HTR-8/SVneo (cell line): ENCODE data around the gene ETV6.

Source experiments
- DNase-seq: peaks from one replicate; pipeline ENCODE4 v3.0.0; 2011; ENCODE audit warnings: low spot score, mixed read lengths; ENCODE audit not compliant: insufficient read length
- FAIRE-seq: peaks from 2 replicates; lab custom pipeline; 2011; peaks lifted over from hg19 to GRCh38; lab: Jason Lieb, UNC

Gene ETV6

DNA sequence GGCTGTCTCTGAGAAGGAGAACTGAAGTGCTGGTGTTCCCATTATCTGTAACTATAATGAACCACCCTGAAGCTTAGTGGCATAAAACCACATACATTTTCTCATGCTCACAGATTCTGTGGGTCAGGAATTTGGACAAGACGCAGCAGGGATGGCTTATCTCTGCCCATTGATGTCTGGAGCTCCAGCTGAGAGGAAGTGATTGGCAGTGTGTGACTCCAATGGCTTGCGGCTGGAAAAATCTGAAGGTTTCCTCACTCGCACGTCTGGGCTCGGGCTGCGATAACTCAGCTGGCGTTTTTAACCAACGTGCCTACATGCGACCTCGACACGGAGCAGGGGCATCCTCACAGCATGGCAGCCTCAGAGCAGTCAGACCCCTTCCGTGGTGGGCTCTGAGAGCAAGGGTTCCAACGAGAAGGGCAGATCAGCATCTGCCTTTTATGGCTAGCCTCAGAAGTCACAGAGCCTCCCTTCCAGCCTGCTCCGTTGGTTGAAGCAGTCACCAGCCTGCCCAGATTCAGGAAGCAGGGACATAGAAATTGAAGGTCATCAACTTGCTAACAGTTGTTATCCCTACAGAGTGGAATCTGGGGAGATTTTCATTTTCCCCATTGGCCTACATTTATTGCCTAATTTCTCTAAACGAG lies 277.9 kb downstream of the ETV6 start:
- no peak for FAIRE-seq
- DNase-seq, result no peak

DNA sequence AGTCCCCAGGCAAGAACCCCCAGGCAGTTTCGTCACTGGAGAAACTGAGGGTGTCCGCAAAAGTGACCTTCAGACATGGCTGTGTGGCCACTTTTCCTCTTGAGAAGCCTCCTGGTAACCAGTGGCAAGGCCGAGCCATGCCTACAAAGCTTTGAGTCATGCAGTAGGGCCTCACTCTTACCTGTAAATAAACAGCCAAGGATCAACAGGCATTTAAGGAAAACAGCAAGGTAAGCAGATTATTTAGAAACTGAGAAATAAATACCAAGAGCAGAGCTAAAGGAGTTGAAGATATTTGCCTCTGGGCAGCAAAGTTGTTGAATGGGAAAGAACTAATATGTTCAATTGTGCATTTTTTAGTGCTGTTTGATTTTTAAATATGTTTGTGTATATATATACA lies 280.2 kb downstream of the ETV6 start:
- FAIRE-seq, result no peak
- no peak for DNase-seq

DNA sequence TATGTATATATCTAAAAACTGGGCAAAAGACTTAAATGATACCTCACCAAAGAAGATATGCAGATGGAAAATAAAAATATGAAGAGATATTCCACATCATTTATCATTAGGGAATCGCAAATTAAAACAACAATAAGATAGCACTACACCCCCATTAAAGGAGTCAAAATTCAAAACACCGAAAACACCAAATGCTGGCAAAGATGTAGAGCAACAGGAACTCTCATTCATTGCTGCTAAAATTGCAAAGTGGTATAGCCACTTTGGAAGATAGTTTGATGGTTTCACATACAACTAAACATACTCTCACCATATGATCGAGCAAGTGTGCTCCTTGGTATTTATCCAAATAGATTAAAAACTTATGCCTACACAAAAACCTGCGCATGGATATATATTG lies 289.7 kb downstream of the ETV6 start:
- FAIRE-seq (no peak), DNase-seq (no peak)

DNA sequence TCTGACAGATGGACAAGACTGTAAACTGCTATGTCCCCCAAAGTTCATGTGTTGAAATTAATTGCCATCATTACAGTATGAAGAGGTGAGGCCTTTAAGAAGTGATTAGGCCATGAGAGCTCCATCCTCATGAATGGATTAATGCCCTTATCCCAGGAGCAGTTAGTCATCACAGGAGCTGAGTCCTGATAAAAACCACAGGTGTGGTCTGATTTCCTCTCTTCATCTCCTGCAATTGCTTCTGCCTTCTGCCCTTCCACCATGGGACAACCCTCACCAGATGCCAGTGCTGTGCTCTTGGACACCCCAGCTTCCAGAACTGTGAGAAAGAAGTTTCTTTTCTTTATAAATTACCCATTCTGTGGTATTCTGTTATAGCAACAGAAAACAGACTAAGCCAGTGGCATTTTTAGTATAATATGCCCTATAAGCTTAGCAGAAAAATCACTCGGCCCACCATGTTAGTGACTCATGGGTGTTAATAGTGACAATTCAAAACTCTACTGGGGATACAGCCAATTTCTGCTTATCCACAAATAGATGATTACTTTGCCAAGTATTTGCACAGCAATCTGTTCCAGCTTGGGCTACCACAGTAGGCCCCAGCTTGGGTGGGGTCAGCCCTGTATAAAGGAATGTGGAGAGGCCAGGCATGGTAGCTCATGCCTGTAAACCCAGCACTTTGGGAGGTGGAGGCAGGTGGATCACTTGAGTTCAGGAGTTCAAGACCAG lies 292.3 kb downstream of the ETV6 start:
- FAIRE-seq (no peak), DNase-seq (no peak)

DNA sequence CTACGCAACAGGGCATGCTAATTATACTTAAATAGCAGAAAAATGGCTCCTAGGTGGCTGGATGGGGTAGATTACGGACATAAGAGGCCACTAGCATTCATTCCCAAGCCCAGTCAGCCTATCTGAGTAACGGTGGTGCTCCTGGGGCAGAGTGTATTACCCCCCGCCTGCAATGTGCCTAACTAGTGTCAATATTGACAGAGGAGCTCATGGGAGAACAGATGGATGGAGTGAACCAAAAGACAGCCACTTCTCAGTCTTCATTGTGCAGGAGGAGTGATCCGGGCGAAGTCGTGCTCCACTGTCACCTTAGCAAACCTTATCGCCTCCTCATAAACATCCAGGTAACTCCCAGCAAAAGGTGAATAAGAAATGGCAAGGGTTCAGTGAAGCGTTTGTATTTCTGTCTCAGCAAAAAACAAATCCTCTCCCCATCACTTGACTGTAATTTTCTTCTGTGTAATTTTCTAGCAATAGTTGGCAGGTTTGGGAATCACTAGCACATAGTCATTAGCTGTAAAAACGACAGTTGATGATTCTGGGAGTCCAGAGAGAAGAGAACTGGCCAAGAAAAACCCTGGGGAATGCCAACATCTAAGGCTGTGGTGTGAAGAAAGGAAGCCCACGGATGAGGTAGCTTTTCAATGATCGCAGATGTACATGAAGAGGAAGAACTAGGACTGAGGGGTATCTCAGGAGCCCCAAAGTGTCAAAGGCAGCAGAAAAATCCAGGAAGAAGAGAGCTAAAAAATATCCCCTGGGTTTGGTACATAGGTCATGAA lies 294.6 kb downstream of the ETV6 start:
- DNase-seq, result no peak

More for the DNA sequence above, 294.6 kb downstream of the ETV6 start:
- no peak for FAIRE-seq
